ENCODE data around the gene SMARCE1.

SMARCE1 gene

DNA sequence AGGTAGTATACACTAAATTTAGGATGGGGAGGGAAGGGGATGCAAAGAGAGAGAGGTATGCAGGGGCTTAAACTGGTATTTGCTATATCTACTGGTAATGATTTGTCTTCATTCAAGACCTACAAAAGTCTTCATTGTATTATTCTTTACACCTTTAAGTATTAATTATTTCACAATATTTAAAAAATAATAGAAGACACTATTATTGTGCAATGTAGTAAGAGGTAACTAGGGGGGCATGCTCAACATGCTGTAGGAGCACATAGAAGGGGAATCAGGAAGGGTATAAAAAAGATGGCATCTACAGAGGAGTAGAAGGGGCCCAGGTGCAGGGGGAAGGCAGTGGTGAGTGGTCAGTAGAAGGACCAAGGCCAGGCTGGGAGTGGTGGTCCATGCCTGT is 67.5 kb downstream of the SMARCE1 start:
- DNase-seq (ENCODE audit: low spot score) = no peak
- in situ Hi-C loops (cut with MboI; ENCODE audit: low sequenced_read_pairs, unreplicated experiment) = no loop called here
- TF ChIP-seq, protein P1, sequence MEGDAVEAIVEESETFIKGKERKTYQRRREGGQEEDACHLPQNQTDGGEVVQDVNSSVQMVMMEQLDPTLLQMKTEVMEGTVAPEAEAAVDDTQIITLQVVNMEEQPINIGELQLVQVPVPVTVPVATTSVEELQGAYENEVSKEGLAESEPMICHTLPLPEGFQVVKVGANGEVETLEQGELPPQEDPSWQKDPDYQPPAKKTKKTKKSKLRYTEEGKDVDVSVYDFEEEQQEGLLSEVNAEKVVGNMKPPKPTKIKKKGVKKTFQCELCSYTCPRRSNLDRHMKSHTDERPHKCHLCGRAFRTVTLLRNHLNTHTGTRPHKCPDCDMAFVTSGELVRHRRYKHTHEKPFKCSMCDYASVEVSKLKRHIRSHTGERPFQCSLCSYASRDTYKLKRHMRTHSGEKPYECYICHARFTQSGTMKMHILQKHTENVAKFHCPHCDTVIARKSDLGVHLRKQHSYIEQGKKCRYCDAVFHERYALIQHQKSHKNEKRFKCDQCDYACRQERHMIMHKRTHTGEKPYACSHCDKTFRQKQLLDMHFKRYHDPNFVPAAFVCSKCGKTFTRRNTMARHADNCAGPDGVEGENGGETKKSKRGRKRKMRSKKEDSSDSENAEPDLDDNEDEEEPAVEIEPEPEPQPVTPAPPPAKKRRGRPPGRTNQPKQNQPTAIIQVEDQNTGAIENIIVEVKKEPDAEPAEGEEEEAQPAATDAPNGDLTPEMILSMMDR (IDR thresholded peaks at IDR 0.05; ENCODE audit: borderline replicate concordance, control extremely low read depth, extremely low read depth, insufficient read depth, missing control alignments) = no peak

DNA sequence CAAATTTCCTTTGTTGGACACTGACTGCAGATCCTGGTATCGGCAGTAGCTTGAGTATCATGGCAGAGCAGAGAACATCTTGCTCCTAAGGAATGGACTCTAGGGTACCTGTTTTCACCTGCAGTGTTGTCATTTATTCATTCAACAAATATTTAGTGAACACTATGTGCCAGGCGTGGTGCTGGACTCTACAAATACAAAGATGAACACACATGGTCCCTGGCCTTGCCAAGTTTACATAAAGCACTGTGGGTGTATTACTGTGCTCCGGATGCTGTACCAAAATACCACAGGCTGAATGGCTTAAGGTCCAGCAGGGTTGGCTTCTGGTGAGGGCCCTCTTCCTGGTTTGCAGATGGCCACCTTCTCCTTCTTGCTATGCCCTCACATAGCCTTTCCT is 68.1 kb downstream of the SMARCE1 start:
- in situ Hi-C loops (cut with MboI; ENCODE audit: low sequenced_read_pairs, unreplicated experiment) = no loop called here
- DNase-seq (ENCODE audit: low spot score) = no peak
- TF ChIP-seq, protein P1 (IDR thresholded peaks at IDR 0.05; ENCODE audit: borderline replicate concordance, control extremely low read depth, extremely low read depth, insufficient read depth, missing control alignments) = no peak

DNA sequence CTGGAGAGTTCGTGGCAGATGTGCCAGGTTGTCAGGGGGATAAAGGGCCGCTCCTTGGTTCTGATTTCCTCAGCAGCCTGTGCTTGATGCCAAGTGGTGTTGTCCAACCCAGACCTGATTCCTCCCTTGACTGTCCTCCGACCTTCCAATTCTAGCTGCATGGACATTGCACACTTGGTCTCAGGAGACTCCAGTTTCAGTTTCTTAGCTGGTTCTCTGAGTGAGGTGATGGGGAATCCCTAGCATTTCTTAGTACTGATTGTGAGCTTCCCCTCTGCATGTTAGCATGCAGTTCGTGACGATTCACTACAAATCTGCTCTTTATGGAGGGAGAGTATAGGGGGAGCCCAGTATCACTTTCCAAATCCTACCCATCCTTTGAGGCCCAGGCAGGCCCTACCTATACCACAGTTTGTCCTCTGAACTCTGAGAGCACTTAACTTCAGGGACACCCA is 70.0 kb downstream of the SMARCE1 start:
- TF ChIP-seq, protein P1 (IDR thresholded peaks at IDR 0.05; ENCODE audit: borderline replicate concordance, control extremely low read depth, extremely low read depth, insufficient read depth, missing control alignments) = no peak
- in situ Hi-C loops (cut with MboI; ENCODE audit: low sequenced_read_pairs, unreplicated experiment) = no loop called here
- peak; percentile 50 for DNase-seq (ENCODE audit: low spot score)

DNA sequence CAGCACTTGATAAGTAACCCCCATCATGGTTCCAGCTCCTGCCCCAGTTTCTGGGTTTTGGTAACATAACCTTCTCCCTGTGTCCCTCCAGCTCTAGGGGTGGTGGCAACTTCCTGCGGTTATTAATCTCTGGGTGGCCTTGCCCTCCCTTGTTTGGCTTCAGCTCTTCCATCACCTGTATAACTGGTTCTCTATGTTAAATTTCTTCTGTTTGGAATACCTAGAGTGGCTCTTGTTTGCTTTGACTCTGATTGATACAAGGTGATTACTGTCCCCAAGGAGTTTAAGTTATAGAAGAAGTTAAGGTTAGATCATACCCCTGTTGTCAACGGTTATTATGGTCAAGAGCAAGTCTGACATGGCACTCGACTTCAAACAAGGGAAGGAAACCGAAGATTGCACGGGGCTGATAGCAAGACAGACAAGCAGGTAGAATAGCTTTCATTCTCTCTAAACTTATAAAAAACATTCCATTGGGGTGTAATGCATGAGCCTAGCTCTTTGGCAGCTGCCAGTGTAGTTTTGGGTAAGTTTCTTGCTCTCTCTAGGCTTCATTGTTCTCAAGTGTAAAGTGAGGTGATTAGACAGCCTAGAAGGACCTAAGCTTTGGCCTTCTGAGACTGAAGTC is 71.4 kb downstream of the SMARCE1 start:
- TF ChIP-seq, protein P1 (IDR thresholded peaks at IDR 0.05; ENCODE audit: borderline replicate concordance, control extremely low read depth, extremely low read depth, insufficient read depth, missing control alignments) = no peak

More for the DNA sequence above, 71.4 kb downstream of the SMARCE1 start:
- no peak for DNase-seq (ENCODE audit: low spot score)
- in situ Hi-C loops (cut with MboI; ENCODE audit: low sequenced_read_pairs, unreplicated experiment) = no loop called here
